GM12891 (cell line): ENCODE results near the gene KCNA3.

ENCODE experiments used
- DNase-seq: peaks from one replicate; pipeline ENCODE4 v3.0.0; 2011; ENCODE audit warnings: low spot score; ENCODE audit not compliant: insufficient read length
- FAIRE-seq: peaks from 2 replicates; lab custom pipeline; 2011; peaks lifted over from hg19 to GRCh38; lab: Jason Lieb, UNC
- PAX5 ChIP-seq: IDR thresholded peaks from 2 replicates; pipeline ENCODE4 v1.6.1; 2011; ENCODE audit warnings: low read length, moderate library complexity, mild to moderate bottlenecking; ENCODE audit not compliant: insufficient read depth, severe bottlenecking
- POLR2A ChIP-seq: IDR thresholded peaks from 2 replicates; pipeline ENCODE4 v1.6.1; 2011; ENCODE audit warnings: low read depth, low read length, control low read depth
- POLR2AphosphoS5 ChIP-seq: IDR thresholded peaks from 2 replicates; pipeline ENCODE4 v1.6.1; 2011; ENCODE audit warnings: low read depth, low read length, control low read depth
- POU2F2 ChIP-seq: IDR thresholded peaks from 2 replicates; pipeline ENCODE4 v1.6.1; 2011; ENCODE audit warnings: low read depth, mild to moderate bottlenecking, control low read depth, low read length, moderate library complexity
- SPI1 ChIP-seq: IDR thresholded peaks from 2 replicates; pipeline ENCODE4 v1.6.1; 2011; ENCODE audit warnings: low read depth, low read length, control low read depth
- TAF1 ChIP-seq: IDR thresholded peaks from 2 replicates; pipeline ENCODE4 v1.6.1; 2011; ENCODE audit warnings: low read depth, low read length, control low read depth

The KCNA3 gene

DNA sequence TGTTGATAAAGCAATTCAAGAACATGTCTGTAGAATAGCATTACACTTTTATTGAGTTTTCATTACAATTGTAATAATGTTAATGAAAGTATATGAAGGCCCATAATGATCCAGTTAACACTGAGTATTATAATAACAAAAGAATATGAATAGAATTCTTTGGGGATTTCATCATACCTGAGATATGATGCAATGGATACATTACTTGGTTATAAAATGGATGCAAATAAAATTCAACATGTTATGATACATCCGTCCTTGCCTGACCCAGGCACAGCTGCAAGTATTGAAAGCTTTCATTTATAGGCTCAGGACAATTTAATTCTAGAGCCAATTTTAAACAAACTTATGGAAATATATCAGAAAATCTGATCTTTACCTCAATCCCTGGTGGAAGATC, 8.2 kb upstream of the KCNA3 start:
- TF ChIP-seq POU2F2 (no peak), PAX5 (no peak), SPI1 (no peak)
- DNase-seq (no peak), FAIRE-seq (no peak)

DNA sequence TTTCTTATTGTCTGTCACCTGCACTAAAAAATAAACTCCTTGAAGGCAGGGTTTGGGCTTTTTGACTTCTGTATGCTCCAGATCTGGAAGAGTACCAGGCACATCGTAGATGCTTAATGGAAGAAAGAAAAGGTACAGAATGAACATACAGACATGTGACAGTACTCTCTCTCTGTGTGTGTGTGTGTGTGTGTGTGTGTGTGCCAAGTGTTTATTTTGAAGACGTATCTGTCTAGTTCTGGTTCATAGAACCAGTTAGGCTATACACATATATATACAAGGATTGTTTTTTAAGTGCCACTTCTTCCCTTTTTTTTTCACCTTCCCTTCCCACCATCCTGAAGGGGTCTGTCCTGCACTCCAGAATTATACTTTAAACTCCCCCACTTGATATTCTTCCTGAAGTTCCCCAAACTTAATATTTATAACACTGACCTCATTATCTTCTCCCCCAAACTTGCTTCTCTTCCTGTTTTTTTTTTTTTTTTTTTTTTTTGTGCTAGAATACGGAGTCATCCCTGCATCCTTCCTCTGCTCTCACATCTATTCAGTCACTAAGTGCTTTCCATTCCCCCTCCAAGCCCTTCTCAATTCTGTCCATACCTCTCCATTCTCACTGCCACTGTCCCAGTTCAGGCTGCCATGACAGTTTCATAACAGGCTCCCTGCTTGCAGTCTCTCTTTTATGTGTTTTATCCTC, 5.4 kb upstream of the KCNA3 start:
- no peak for TF ChIP-seq SPI1
- no peak for TF ChIP-seq TAF1
- FAIRE-seq = no peak
- no peak for DNase-seq

DNA sequence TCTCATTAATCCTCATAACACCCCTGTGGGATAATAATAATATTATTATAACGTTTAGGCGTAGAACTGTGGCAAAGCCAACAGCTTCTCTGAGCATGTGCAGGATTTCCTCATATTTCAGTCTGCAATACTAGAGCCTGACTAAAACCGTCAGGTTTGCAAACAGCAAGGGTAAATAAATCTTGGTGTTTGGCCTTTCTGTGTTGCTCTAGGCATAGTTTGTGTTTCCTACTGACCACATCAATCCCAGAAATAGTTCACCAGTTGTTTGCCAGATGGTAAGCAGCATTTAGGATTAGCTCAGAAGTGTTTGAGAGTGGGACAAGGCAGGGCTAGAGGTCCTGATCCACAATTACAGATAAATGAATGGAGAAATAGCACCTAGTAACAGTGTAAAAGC, 2.8 kb upstream of the KCNA3 start:
- DNase-seq (no peak), FAIRE-seq (no peak)
- TF ChIP-seq PAX5 = no peak
- TF ChIP-seq POLR2AphosphoS5 = no peak
- TF ChIP-seq POU2F2 = no peak
- TF ChIP-seq SPI1 = no peak
- no peak for TF ChIP-seq POLR2A
- no peak for TF ChIP-seq TAF1

DNA sequence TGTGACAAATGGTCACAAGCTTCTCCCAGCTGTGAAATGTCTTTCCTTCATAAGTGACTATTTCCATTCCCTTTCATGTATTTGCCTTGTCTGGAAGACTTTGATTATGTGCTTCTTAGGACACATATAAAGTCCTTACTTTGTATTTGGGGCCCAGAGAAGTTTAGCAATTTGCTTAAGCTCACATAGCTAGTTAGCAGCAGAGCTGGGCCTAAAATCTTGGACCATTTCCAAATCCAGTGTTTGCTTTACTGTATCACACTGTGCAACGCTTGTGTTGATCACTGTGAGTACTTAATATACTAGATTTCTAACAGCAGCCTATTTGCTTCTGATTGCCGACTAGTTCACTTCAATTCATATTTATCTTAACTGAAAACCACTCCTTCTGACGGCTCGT, 2.2 kb upstream of the KCNA3 start:
- FAIRE-seq (no peak), DNase-seq (no peak)
- no peak for TF ChIP-seq POU2F2
- TF ChIP-seq PAX5 = no peak
- no peak for TF ChIP-seq POLR2A
- no peak for TF ChIP-seq SPI1
- TF ChIP-seq POLR2AphosphoS5 = no peak
- TF ChIP-seq TAF1 = no peak

DNA sequence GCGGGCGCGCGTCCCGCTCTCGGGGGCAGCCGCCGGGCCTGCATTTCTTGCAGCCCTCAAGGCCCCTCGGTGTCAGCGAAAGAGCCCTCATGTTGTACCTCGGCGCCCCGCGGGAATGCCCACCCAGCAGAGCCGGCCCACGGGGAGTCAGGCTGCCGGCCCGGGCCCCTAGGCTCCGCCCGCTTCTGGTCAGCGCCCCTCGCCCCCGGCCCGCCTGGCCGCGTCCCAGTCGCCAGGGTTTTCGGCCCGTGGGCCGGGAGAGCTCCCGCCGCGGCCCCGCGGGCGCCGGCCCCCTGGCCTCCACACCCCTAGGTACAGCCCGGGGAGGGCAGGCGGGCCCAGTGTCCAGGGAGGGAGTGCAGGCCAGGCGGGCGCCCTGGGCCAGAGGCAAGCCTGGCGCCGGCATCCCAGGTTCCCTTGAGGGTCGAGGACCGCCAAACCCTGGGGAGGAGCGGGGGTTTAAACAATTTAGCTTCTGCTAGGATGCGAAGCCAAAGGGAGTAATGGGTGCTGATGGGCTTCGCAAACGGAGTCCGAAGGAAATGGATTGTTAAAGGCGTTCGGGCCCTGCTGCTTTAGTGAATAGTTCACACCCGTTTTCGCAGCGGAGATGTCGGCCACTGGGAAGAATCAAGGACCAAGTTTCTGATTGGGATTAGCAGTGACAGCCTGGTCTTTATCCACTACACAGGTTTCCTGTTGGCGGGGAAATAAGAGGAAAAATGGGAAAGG, 486 bp upstream of the KCNA3 start:
- TF ChIP-seq SPI1 (no peak), POU2F2 (no peak), POLR2AphosphoS5 (no peak), TAF1 (no peak), POLR2A (no peak), PAX5 (no peak)
- FAIRE-seq = no peak
- no peak for DNase-seq

DNA sequence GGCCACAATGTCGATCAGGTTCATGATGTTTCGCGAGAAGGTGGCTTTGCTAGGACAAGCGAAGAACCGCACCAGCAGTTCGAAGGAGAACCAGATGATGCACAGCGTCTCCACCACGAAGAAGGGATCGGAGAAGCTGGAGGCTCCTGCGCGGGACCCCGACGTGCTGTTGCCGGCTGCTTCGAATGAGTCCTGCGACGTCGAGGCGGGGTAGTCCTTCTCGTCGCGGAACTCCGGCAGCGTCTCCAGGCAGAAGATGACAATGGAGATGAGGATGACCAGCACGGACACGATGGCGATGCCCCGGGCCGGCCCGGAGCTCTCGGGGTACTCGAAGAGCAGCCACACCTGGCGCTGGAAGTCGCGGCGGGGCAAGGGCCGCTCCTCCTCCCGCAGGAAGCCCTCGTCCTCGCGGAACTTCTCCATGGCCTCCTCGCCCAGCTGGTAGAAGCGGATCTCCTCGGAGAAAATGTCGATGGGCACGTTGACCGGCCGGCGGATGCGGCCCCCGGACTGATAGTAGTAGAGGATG, 869 bp downstream of the KCNA3 start:
- DNase-seq (no peak), FAIRE-seq (no peak)
- TF ChIP-seq PAX5 = no peak
- TF ChIP-seq SPI1 = no peak
- TF ChIP-seq POLR2A = no peak
- TF ChIP-seq TAF1 = no peak
- TF ChIP-seq POLR2AphosphoS5 = no peak
- no peak for TF ChIP-seq POU2F2

- no peak for TF ChIP-seq POU2F2
- TF ChIP-seq POLR2AphosphoS5 = no peak
- no peak for TF ChIP-seq POLR2A
- TF ChIP-seq TAF1 = no peak
- TF ChIP-seq SPI1 = no peak
- no peak for TF ChIP-seq PAX5
- FAIRE-seq = no peak
- no peak for DNase-seq
These were observed 1.5 kb downstream of the KCNA3 start for GRCh38 chr1:110673197-110673701.

GRCh38 chr1:110672753-110673108, 2.0 kb downstream of the KCNA3 start:
- FAIRE-seq = peak; percentile 90
- peak; percentile 79 for TF ChIP-seq SPI1
- no peak for TF ChIP-seq PAX5
- TF ChIP-seq POLR2AphosphoS5 = no peak
- peak; percentile 27 for DNase-seq

DNA sequence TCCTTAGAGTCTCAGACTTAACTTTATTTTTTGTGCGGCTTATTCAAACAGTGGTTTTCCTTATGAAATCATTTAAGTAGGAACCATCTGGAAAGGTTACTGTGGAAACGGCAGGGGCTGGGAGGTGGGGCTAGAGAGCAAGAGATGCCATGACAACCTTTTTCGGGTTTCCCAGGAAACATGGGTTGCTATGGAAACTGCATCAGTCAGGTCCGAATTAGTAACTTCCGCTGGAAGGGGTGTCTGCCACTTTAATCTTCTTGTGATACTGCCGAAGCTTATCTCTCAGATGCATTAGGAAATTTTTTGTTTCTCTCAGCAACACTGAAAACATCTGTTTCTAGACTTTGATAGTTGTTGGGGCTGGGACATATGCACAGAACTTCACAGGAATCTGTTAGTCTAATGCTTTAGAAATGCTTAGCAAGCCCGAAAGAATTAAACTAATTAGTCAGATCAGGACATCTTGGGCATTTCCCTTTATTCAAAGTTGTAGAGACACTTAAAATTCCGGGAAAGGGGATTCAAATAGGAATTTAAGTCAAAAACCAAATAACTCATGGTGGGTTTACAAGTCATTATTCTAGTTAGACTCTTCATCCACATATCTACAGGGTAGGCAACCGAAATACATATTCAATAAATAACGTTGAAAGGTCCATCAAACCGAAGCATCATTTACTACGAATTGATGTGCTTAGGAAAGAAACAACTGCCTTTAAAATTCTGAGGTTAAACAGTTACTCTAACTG, 2.6 kb downstream of the KCNA3 start:
- TF ChIP-seq POU2F2 (no peak), POLR2AphosphoS5 (no peak), SPI1 (no peak), POLR2A (no peak), TAF1 (no peak), PAX5 (no peak)
- no peak for DNase-seq

More for the DNA sequence above, 2.6 kb downstream of the KCNA3 start:
- FAIRE-seq = peak; percentile 77
